GM12891 (cell line): ENCODE data around the gene TNFAIP8.

ENCODE experiments used
- POLR2A ChIP-seq: IDR thresholded peaks from 2 replicates; pipeline ENCODE4 v1.6.1; 2011; ENCODE audit warnings: low read depth, low read length, control low read depth
- TAF1 ChIP-seq: IDR thresholded peaks from 2 replicates; pipeline ENCODE4 v1.6.1; 2011; ENCODE audit warnings: low read depth, low read length, control low read depth

DNA sequence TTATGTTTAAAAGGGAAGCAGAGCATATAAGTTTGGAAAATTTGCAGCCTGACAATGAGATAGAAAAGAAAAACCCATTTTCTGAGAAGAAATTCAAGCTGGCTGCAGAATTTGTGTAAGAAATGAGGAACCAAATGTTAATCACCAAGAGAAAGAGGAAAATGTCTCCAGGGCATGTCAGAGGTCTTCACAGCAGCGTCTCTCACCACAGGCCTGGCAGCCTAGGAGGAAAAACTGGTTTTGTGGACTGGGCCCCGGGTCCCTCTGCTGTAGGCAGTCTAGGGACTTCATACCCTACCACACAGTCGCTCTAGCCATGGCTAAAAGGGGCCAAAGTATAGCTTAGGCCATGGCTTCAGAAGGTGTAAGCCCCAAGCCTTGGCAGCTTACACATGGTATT, 64.3 kb downstream of the TNFAIP8 start:
- no peak for TF ChIP-seq POLR2A
- no peak for TF ChIP-seq TAF1
